ENCODE results near the gene RAB11FIP5. TPM values are rescaled to one million over a fixed set of nuclear protein-coding genes. Genes with fewer than 3 reads are reported as not detected.

Gene RAB11FIP5
- total RNA-seq, 1 experiment from 2014 or later = 20.8 TPM

GRCh38 chr2:73101626-73102256 lies 11.0 kb downstream of the RAB11FIP5 start:
- ChIA-PET POLR2A (no interaction called here), RAD21 (ENCODE audit: low non-redundant PET in 1 of 2, low total read pairs in 2 of 2, uncharacterized antibody in 2 of 2, unreplicated experiment in 2 of 2) (no interaction called here), CTCF (no interaction called here)
- Histone ChIP-seq H3K36me3 (ENCODE audit: control insufficient read depth in 1 of 2, insufficient read depth in 2 of 2, low read length in 2 of 2) (no peaks in the 10 kb centered on the region), H3K4me3 (replicated peaks in 1 of 2; ENCODE audit: low read depth in 1 of 2, low read length in 2 of 2) (no peak overlapping the region), H4K20me1 (ENCODE audit: insufficient read depth) (no peaks in the 10 kb centered on the region), H3K4me2 (ENCODE audit: low read length) (no peak overlapping the region), H3K9me3 (ENCODE audit: control insufficient read depth in 1 of 2, insufficient read depth in 1 of 2, low read depth in 1 of 2, low read length in 2 of 2) (no peaks in the 10 kb centered on the region), H3K9ac (ENCODE audit: low read length) (no peak overlapping the region), H3K9me2 (ENCODE audit: insufficient read depth) (no peaks in the 10 kb centered on the region), H3K79me2 (ENCODE audit: insufficient read depth, low read length) (peaks cover 64% of the 10 kb centered on the region), H2AFZ (ENCODE audit: low read depth, low read length, poor library complexity, severe bottlenecking) (no peak overlapping the region), H3K4me1 (ENCODE audit: control insufficient read depth in 1 of 2, insufficient read depth in 2 of 2, low read length in 2 of 2) (peaks cover 0 to 4% of the 10 kb centered on the region in 2 experiments; a peak in 2 of 4 replicates), H3K27ac (ENCODE audit: low read depth, low read length) (no peak overlapping the region), H3K27me3 (ENCODE audit: insufficient read depth, low read length) (no peaks in the 10 kb centered on the region)
- ATAC-seq = no peak
- no peak for DNase-seq (ENCODE audit: low read depth, low spot score)
- BruUV-seq (replicated peaks) = no TSS peak
- intact Hi-C loops (cut with micrococcal nuclease) = no loop called here
- no peak for TF ChIP-seq JUND (IDR thresholded peaks at IDR 0.05)
- TF ChIP-seq EGR1 (IDR thresholded peaks at IDR 0.05; ENCODE audit: low read depth) = no peak
- TF ChIP-seq CTCF (IDR thresholded peaks at IDR 0.05 in 2 of 3, conservative IDR thresholded peaks at IDR 0.05 in 1 of 3; ENCODE audit: borderline replicate concordance in 1 of 3, insufficient read depth in 1 of 3, low read depth in 2 of 3, low read length in 2 of 3) = no peak
- TF ChIP-seq ZFX (IDR thresholded peaks at IDR 0.05) = no peak
- TF ChIP-seq SP1 (IDR thresholded peaks at IDR 0.05; ENCODE audit: low read depth) = no peak
- TF ChIP-seq ATF3 (IDR thresholded peaks at IDR 0.05) = no peak
- no peak for TF ChIP-seq CEBPB (IDR thresholded peaks at IDR 0.05; ENCODE audit: low read depth)
- TF ChIP-seq ZBTB33 (IDR thresholded peaks at IDR 0.05; ENCODE audit: extremely low read depth, insufficient replicate concordance, low read length) = no peak
- no peak for TF ChIP-seq POLR2AphosphoS5 (IDR thresholded peaks at IDR 0.05; ENCODE audit: low read depth, low read length)
- no peak for TF ChIP-seq CBX3 (IDR thresholded peaks at IDR 0.05; ENCODE audit: low read depth)
- no peak for TF ChIP-seq MAX (IDR thresholded peaks at IDR 0.05)
- TF ChIP-seq ELF1 (IDR thresholded peaks at IDR 0.05; ENCODE audit: borderline replicate concordance, low read depth) = no peak
- TF ChIP-seq POLR2A (IDR thresholded peaks at IDR 0.05; ENCODE audit: borderline replicate concordance, extremely low read depth, insufficient read depth, insufficient read length) = no peak
- TF ChIP-seq SRF (IDR thresholded peaks at IDR 0.05; ENCODE audit: low read depth) = no peak
- TF ChIP-seq ZNF274 (IDR thresholded peaks at IDR 0.05; ENCODE audit: low read depth, low read length) = no peak
- TF ChIP-seq FOSL1 (IDR thresholded peaks at IDR 0.05; ENCODE audit: low read depth) = no peak
- TF ChIP-seq YY1 (IDR thresholded peaks at IDR 0.05; ENCODE audit: extremely low read depth, insufficient replicate concordance, low read depth, low read length) = no peak
- TF ChIP-seq EZH2 (IDR thresholded peaks at IDR 0.05) = no peak
- no peak for TF ChIP-seq REST (IDR thresholded peaks at IDR 0.05; ENCODE audit: low read depth)
- TF ChIP-seq RAD21 (IDR thresholded peaks at IDR 0.05; ENCODE audit: low read depth) = no peak

All from HCT116 (cell line).